DOHH2 (cell line): ENCODE results near the gene BNIP5.

ENCODE experiments used
- EZH2phosphoT487 ChIP-seq: fragments of 200-600 bp; sonication (generic); IDR thresholded peaks from 2 replicates; pipeline ENCODE4 v1.6.1; 2017; ENCODE audit warnings: borderline replicate concordance, mild to moderate bottlenecking, antibody characterized with exemption, low read length, moderate library complexity, mixed read lengths
- TF ChIP-seq, protein P1 (sequence below): fragments of 200-600 bp; sonication (generic); IDR thresholded peaks from one replicate; pipeline ENCODE4 v1.5.1; 2014; ENCODE audit warnings: antibody characterized with exemption, mild to moderate bottlenecking, low read depth, low read length; ENCODE audit not compliant: poor library complexity, severe bottlenecking

DNA sequence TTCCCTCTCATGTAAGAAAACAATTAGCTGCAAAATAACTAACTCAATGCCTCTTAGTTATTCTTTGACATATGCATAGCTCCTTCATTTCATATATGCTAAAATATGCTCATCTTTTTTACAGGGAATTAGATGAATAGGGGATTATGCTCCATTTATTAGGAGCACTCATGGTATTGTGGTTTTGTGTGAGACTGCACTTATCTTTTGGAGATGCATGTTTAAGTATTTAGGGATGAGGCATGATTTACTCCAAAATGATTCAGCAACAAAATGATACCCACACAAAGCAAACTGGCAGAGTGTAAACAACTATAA, 8.8 kb downstream of the BNIP5 start:
- TF ChIP-seq, protein P1, sequence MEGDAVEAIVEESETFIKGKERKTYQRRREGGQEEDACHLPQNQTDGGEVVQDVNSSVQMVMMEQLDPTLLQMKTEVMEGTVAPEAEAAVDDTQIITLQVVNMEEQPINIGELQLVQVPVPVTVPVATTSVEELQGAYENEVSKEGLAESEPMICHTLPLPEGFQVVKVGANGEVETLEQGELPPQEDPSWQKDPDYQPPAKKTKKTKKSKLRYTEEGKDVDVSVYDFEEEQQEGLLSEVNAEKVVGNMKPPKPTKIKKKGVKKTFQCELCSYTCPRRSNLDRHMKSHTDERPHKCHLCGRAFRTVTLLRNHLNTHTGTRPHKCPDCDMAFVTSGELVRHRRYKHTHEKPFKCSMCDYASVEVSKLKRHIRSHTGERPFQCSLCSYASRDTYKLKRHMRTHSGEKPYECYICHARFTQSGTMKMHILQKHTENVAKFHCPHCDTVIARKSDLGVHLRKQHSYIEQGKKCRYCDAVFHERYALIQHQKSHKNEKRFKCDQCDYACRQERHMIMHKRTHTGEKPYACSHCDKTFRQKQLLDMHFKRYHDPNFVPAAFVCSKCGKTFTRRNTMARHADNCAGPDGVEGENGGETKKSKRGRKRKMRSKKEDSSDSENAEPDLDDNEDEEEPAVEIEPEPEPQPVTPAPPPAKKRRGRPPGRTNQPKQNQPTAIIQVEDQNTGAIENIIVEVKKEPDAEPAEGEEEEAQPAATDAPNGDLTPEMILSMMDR = no peak
- no peak for TF ChIP-seq EZH2phosphoT487
